NCI-H1048 (cell line): Measurements from ENCODE around the gene ECT2.
"Not testable (repeated sequence)": the region's sequence is repeated elsewhere in the genome, so short reads cannot be mapped to it uniquely, and the experiment has no call there.

Experiments used
- DNase-seq: peaks from one replicate; lab custom pipeline; 2025; lab: John Stamatoyannopoulos, UW

Gene ECT2

DNA sequence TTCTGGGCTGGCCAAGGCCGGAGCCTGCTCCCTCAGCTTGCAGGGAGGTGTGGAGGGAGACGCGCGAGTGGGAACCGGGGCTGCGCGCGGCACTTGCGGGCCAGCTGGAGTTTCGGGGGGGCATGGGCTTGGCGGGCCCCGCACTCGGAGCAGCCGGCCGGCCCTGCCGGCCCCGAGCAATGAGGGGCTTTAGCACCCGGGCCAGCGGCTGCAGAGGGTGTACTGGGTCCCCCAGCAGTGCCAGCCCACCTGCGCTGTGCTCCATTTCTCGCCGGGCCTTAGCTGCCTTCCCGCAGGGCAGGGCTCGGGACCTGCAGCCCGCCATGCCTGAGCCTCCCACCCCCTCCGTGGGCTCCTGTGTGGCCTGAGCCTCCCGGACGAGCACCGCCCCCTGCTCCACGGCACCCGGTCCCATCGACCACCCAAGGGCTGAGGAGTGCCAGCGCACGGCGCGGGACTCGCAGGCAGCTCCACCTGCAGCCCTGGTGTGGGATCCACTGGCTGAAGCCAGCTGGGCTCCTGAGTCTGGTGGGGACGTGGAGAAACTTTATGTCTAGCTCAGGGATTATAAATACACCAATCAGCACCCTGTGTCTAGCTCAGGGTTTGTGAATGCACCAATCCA lies 116.3 kb downstream of the ECT2 start:
- DNase-seq, result not testable (repeated sequence)

DNA sequence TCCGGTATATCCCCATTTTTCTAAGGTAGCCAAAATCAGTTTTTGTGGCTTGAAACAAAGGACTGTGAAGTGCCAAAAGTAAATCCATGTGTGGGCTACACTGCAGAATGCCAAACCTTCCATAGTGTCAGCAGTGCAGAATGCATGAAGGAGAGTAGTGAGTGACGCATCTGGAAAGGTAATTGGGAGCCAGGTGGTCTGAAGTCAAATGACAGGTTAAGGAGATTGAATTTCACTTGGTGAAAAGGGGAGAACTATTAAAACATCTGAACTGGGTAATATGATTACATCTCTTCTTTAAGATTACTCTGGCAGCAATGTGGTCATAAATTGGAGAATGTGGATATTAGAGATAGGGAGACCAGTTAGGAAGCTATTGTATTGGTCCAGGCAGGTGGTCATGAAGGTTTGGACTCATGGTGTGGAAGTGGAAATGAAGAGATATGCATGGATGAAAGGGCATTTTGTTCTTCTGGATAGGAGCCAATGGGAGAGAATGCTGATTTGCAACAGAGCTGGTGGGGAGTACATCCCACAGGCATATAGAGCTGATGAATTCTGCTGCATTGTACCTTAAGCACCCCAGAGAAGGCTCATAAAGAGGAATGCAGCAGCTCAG lies 118.2 kb downstream of the ECT2 start:
- DNase-seq, result no peak

DNA sequence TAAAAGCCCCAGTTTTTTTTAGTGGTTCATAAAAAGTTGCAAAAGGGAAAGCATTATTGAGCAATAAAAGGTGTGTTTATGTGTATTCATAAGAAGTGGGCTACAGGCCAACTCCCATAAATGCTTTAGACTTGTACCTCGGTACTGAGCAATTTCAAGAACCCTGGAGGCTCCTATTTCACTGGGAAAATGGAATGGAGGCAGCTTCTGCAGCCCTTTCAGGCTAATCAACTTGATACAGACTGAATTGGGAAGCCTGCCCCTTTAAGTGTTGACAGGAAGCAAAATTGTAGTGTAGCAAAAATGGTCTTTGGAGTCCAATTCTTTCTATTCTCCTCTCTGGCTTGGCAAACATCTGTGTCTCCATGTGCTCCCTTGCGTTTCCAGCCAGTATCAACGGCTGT lies 118.8 kb downstream of the ECT2 start:
- DNase-seq, result peak; percentile 35

DNA sequence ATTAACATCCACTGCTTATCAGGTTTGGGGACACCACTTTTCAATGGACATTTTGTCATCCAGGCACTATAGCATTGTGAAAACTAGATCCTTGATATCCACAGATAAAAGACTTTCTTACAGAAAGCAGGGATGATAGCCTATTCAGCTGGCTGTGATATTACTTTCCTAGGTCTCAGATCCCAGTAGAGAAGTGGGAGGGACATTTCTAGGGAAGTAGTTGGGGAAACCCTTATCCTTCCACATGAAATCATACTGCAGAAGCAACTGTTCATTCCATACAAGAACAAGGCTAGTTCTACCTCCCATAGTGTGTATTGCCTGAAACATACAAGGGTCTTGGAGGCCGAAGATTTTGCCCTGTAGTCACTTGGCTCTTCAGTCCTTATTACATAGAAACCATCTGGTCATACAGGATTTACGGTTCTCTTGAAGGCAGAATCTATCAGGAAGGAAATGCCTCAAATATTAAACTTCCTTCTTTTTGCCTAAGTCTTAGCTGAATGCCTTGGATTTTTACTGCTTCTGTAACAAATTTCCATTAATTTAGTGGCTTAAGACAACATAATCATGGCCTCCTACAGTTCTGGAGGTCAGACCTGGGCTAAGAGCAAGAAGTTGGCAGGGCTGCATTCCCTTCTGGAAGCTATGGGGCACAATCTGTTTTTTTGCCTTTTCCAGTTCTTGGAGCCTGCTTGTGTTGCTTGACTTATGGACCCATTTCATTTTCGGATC lies 119.4 kb downstream of the ECT2 start:
- no peak for DNase-seq
